GM19193 (cell line): Measurements from ENCODE around the gene CTRB1.

Experiments used
- POLR2A ChIP-seq: IDR thresholded peaks from 4 replicates; pipeline ENCODE4 v1.6.1; 2011; ENCODE audit not compliant: insufficient read depth, insufficient read length; ENCODE audit errors: extremely low read depth

Gene CTRB1

DNA sequence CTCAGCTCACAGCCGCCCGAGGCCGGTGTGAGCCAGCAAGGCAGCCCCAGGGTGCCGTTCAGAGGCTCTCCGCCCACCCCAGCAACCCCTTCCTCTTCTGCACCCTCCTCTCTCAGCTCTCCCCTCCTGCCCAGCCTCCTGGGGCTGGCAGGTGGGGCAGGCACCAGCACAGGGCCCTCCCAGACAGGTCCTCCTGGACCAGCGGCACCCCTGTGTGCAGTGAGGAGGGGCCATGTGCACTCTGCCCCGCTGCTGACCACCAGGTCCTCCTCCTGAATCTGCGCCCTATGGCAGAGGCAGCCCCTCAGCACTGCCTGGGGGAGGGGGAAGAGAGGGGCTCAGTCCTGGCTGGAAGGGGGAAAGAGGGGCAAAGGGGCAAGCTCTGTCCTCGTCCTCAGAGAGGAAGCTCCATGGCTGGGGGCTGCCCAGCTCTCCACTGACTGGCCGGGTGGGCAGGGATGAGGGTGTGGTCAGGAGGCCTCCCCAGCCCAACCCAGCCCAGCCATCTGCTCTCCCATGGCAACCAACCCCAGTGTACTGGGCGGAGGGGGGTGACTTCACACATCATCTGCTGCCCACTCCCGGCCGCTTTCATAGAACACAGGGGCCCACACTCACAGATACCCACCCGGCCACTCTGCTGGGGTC lies 38.0 kb downstream of the CTRB1 start:
- no peak for TF ChIP-seq POLR2A

DNA sequence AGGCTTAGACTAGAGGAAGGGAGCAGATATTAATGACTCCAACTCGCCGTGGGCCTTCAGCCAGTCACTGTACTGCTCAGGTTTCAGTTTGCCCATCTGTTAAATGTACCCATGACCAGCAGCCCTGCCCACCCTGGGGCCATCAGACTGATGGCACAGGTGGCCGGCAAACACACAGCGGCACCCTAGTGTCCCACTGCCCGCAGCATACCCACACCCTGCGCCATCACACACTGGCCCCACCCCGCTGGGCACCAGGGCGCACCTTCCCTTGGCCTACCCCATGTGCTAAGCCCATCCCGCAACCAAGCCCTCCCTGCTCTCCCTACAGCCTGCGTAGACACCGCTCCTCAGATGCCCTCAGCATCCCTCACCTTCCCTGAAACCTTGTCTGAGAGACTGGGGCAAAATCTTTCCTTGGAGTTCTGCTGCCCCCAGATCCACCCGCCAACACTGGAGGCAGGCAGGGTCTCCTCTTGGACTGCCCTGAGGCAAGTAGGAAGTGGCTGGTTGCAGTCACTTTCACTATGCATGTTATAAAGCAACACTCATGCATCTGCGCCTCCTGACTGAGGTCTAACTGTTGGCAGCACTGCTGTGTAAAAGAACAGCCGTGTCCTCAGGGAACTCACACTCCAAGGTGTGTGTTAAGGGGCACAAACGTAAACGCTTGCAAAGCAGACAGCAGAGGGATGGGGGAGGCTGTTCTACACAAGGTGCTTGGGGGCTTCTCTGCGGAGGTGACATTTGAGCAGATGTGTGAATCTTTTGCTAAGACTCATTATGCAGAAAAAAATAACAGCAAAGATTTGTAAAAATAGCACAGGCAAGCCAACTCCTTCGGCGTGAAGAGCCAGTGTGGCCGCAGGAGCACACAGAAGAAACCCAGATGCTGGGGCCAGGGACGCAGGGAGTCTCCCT lies 39.4 kb downstream of the CTRB1 start:
- TF ChIP-seq POLR2A, result no peak

DNA sequence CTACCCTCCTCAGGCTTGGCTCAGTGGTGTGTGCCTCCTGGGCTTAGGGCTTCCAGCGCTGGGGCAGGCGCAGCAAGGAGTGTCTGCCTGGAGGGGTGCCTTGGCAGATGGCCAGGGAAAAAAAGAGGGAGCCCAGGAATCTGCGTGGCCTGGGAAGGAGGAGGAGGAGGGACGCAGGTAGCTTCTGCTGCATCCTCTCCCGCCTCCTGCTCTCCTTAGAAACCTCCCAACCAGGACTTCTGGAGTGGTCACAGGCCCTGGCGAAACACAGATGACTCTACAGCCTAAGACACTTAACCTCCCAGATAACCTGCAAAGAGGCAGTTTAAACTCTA lies 40.0 kb downstream of the CTRB1 start:
- no peak for TF ChIP-seq POLR2A

DNA sequence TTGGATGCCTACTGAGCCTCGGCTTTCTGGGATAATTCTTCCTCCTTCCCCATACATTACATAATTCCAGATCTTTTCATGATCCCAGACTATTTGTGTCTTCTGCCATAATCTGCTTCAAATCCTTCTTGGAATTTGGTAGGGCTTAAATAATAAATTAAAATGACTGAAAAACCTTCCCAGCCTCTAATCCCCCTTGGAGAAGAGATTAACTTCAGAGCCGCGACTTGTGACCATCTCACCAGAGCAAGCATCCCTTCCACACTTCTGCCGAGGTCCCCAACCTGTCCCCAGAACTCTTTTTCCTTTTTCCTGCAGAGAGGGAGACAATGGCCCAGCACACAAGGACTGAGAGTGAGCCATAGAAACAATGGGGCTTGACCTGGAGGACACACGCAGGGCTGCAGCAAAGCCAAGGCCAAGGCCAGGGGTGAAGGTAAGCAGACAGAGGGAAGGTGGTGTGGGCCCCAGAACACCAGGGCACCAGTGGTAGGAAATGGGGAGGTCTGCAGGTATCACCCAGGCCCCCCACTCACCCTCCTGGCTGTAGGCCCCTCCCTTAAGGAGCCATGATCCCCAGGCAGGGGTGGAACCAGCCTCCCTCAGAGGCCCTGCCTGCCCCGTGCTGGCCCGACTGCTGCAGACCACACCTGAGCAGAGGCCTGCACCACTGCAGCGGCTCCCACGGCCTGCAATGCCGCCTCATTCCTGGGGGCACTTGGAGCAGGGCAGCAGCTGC lies 42.2 kb downstream of the CTRB1 start:
- TF ChIP-seq POLR2A, result no peak

DNA sequence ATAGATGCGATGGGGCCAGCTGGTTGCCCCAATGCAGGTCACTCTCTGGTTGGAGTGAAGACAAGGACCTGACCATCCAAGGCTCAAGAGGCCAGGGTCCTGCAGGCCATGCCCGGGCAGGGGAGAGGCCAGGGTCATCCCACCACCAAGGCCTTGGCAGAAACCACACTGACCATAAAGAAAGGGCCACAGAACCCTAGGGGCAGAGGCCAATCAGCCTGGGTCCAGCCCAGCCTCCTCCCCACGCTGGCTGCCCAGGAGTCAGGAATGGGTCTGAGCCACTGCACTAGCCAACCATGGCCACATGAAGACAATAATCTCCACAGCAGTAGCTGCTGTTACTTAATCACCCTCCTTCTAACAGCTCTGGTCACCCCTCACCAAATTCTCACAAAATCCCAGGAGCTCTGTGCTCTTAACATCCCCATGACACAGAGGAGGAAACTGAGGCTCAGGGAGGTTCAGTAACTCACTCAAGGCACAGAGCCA lies 42.8 kb downstream of the CTRB1 start:
- TF ChIP-seq POLR2A, result no peak

DNA sequence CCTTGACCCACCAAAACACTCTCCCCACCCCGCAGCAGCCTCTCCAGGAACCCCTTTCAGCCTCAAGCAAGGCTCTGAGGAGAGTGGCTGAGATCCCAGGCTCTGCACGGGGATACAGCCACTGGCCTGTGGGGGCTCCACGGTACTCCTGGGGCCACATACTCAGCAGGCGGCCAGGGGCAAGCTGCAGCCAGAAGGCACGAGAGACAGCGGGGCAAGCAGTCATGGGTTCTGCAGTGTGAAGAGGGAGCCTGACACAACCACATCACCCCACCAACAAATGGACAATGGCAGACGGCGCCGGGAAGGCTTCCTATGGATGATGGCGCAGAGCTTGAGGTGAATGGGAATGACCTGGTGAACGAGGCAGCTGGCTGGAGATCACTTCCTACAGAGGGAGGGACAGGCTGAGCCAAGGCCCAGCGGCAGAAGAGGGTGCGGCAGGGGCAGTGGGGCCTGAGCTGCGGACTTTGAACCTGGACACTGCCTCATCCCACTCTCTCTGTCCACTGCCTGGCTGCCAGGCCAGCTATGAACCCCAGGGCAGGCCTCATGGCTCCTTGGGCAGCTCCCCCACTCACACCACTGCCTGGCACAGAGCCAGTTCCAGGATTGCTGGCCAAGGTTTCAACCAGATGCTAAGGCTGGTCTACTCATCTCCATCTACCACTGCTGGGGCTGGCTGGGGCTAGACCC lies 43.5 kb downstream of the CTRB1 start:
- no peak for TF ChIP-seq POLR2A

DNA sequence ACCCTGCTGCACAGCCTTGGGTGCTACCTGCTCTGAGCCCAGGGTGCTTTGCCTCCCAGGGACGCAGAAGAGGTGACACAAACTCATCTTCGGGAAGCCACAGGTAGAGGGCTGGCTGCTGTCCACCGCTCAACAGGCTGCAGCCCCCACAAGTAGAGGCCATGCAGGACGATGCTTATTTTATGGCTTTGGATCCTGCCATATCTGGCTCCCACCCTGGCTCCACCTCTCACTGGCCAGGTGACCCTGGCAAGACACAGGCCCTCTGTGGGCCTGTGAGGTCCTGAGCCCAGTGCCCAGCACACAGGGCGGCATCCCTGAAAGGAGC lies 44.0 kb downstream of the CTRB1 start:
- no peak for TF ChIP-seq POLR2A

DNA sequence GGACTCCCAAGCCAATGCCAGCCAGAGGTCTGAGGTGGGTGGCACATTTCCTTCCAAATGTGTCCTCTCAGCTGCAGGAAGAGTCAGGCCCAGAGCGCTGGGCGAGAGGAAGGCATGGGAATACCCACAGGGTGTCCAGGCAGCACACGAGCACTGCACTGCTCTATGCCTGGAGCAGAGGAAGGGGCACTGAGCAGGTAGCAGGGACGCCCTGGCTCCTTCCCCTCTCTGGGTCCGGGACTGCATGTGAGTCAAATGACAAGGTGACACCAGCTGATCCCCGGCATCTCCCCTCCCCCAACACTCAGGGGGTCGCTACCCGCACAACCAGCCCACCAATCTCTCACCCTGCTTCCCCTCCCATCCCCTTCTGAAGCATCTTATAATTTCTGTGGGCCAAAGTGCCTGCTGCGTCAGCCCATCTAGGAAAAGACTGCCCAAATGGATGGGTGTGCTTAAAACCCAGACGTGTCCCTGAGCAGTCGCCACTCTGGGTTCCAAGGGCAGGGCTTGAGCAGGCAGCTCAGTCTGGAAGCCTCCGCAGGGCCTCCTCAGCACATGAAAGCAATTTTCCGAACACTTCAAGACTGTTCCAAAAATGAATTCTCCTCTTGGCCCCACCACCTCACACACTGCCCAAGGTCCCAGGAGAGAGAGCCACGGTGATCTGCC lies 44.6 kb downstream of the CTRB1 start:
- TF ChIP-seq POLR2A, result no peak

DNA sequence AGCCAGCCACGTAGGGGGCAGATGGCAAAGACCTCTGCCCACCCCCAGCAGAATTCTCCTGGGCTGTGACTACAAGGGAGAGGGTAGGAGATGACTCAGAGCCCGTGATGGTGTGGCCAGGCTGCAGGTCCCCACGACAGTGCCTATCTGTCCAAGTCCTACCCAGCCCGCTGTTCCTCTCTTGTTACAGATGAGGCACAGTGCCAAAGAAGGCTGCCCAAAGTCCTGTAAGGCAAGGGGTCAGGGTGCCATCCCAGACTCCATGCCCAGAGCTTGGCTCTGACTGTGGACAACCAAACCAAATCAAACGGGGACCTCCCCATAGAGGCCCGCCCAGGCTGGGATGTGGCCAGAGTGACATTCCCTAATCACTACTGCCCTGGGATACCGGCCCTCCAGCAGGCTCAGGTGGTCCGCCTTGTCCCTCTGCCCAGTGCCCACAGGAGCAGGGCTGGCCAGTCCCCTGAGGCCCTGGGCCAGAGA lies 45.2 kb downstream of the CTRB1 start:
- TF ChIP-seq POLR2A, result no peak

DNA sequence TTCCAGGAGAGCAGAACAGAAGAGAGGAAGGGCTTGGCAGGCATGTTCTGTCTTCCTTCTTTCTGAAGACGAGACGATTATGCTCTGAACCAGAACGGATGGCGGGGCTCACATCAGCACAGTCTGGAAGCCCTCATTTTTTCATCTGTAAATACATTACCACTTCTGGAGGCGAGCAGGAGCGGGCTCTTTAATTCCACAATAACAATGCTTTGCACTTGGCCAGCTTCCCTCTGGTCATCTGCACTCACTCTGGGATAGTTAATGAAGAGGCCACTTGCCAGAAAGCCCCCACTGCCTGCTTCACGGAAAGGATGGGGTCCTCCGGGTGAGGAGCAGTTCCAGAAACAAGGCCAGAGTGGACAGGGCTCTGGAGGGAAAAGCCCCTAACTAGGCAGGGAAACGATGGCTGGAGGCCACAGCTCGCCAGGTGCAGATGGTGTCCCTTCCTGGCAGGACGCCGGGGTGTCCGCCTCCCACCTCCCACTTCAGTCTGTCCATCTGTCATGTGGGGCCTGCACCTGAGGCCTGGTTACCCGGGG lies 45.7 kb downstream of the CTRB1 start:
- no peak for TF ChIP-seq POLR2A

DNA sequence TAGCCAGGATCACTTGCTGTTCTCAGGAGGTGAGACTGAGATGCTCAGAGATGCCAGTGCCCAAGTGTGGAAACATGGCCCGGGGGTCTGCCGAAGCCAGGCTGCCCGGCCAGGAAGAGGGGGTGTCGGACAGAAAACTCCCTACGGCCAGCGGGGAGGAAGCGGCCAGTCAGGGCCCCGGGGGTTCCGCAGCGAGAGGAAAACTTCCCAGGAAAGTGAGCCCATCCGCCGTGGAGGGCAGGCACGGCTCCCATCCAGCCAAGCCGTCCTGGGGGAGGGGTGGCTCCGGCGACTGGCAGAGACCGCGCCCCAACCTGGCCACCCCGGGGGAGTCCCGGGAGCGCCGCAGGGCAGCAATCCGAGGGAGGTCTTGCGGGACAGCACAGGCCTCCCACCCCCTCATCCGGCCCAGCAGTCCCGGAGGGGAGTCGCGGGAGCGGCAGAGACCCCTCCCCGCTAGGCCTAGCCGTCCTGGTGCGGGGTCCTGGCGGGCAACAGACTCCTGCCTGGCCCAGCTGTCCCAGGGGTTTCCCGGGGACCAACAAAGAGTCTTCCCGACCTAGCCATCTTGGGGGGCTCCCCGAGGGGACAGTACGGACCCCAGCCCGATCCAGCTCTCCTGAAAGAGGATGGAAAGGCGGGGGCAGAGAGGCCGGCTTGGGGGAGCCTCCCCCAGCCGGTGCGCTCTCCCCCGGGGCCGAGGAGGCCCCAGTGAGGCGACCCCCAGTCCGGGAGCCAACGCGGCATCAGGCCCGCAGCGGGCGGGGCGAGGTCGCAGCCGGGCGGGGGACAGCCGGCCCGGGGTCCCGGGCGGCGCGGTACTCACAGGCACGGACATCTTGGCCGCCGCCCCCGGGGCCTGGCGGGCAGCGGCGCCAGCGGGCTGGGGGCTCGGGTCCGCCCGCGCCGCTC lies 46.5 kb downstream of the CTRB1 start:
- no peak for TF ChIP-seq POLR2A

DNA sequence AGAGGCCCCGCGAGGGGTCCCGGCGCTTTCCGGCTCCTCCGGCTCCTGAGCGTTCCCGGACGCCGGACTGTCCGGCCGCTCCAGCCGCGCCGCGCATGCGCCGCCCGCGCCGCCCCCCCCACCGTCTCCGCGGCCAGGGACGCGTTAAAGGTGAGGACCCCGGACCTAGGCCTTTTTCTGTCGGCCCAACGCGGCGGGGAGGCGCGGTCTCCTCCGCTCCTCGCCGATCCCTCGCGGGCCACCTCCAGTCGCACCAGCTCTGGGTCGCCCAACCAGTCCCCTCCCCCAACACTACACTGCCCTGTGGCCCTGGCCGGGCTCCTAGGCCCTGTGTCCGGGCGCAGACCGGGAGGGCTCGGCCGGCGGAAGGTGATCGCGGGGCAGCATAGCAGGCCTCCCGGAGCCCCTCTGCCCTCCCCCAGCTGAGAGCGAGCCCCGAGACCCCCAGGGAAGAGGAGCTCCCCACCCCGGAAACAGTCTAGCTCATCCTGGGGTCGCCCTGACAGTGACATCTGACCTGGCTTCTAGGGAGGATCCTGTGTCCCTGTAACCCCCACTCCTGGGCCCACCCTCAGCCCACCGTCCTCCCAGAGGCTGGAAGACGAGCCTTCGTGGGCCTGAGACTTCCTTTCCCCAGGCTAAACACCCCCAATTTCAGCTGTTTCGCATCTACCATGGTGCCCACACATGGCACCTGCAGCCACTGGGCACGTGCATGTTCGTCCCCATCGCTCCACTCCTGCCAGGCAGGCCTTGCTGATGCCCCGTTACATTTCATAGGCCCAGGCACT lies 47.3 kb downstream of the CTRB1 start:
- TF ChIP-seq POLR2A, result peak; percentile 50
